GM21526 (cell line): Measurements from ENCODE around the gene SH3GL1.
"Not testable (repeated sequence)": the region's sequence is repeated elsewhere in the genome, so short reads cannot be mapped to it uniquely, and the experiment has no call there.

Experiments used
- ATAC-seq: cut with Tn5 transposase; IDR thresholded peaks from one replicate; pipeline ENCODE4 v1.9.1; 2021; ENCODE audit warnings: moderate library complexity; ENCODE audit not compliant: unreplicated experiment, low FRiP score

The SH3GL1 gene

GRCh38 chr19:4365341-4365740, 35.0 kb downstream of the SH3GL1 start:
- ATAC-seq: no peak

- ATAC-seq: no peak
Observed at GRCh38 chr19:4363571-4364304, 36.6 kb downstream of the SH3GL1 start.

GRCh38 chr19:4362831-4363545, 37.4 kb downstream of the SH3GL1 start:
- ATAC-seq: no peak

DNA sequence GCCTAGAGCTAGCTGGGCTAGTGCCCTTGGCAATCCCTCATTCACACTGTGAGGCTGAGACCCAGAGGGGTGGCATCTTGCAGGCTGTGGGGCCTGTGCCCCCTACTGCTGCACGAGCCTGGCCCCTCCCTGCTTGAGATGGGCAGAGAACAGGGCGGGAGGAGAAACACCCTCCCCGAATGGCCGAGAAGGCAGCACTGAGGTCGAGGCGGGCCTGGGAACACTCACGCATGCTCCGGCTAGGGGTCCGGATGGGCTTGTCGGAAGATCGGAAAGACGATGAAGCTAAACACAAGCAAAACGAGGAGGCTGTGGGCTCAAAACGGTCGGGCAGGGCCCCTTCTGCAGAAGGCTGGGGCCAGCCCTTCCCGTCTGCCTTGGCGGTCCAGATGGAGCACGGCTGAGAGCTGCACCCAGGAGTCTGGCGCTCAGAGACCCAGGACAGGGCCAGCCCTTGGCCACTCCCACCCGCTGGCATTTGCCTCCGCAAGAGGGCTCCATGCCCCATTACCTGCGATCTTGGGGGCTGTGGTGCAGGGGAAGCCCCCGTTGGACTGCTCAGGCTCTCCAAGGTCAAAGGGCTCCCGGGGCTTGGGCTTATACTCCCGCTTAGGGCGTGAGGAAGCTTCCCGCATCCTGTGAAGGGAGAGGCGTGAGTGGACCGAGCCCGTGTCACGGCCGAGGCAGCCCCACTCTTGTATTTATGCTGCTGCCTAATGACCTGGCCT, 38.1 kb downstream of the SH3GL1 start:
- no peak for ATAC-seq

DNA sequence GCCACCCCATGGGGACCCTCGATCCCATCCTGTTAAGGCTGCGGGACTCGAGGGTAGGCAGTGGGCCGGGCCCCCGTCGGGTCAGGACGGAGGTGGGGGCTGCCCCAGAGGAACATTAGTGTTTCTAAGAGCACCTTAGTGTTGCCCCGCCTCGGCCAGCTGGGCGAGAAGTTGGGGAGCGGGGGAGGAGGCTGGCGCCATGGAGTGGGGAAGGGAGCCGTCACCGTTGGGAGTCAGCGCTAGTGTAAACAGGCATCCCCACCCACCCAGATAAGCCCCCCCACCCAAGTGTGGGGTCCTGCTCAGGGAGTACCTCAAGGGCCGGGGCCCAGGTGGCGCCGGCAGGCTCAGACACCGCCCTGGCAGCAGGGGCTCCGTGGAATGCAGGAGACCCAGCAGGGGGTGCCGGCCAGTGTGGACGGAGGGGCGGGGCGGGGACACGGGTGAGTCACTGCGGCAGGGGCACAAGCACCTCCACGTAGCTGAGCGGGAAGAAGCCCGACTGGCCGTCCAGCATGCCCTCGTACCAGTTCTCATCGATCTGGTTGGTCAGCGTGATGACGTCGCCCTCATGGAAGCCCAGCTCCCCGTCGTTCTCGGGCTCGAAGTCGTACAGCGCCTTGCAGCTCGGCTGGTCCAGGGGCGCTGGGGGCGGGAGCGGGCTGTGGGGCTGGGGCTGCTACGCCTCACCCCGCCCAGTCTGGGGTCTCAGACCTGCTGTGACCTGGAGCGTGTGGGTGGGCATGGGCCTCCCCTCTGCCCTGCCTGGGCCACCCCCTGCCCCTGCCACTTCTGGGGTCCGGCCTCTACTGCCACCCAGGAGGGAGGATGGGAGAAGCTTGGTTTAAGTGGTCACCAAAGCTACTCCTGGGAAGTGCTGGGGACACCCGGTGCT, 38.9 kb downstream of the SH3GL1 start:
- ATAC-seq: no peak

GRCh38 chr19:4360641-4361151, 39.7 kb downstream of the SH3GL1 start:
- ATAC-seq: no peak

DNA sequence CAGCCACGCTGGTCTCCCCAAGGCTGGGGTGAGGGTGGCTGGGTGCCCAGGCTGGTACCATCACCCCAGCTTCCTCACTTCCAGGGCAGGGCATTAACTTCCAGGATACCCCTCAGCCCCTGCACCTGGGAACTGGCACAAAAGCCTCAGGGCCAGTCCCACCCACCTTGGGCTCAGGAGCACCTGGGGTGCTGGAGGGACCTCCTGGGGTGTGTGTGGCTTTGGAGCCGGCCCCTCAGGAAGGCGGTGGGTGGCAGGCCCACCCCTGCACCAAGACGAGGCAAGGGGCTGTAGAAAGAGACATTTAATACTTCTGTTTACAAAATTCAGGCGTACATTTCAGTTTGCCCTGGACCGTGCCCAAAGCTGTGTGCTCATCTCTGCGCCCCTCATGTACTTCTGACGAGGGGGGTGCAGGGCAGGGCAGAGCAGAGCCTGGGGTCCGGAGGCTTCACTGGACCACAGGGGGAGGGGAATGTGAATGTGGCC, 40.2 kb downstream of the SH3GL1 start:
- no peak for ATAC-seq

DNA sequence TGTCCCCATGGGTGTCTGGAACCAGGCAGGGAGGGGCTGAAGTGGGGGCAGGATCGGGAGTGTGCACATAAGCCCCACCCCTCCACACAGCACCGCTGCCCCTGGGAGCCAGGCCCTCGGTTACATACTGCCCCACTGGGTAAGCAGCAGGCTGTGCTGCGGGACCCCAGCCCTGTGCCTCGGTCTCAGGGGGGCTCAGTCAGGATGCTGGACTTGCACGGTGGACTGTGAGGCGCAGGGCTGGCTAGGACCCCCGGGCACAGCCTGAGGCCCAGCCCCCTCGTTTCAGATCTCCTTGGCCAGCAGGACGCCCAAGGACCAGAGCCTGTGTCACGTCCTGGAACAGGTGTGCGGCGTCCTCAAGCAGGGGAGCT, 40.7 kb downstream of the SH3GL1 start:
- ATAC-seq: no peak

GRCh38 chr19:4358709-4359626, 41.4 kb downstream of the SH3GL1 start:
- no peak for ATAC-seq

DNA sequence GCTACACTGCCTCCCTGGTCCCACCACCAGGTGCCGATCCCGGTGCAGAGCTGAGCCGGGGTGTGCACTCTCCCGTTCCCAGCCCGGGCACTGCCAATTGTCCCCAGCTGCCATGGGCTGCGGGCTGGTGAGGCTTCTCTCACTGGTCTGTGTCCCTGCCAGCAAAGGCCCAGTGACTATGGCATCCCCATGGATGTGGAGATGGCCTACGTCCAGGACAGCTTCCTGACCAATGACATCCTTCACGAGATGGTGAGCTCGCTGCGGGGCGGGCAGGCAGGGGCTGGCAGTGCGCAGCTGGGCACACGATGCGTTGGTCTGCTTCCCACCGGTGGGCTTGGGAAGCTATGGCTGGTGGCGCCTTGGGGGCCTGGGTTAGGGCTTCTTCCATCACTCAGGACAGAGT, 42.4 kb downstream of the SH3GL1 start:
- ATAC-seq: no peak

- no peak for ATAC-seq
Observed at GRCh38 chr19:4357095-4357797, 43.1 kb downstream of the SH3GL1 start.

DNA sequence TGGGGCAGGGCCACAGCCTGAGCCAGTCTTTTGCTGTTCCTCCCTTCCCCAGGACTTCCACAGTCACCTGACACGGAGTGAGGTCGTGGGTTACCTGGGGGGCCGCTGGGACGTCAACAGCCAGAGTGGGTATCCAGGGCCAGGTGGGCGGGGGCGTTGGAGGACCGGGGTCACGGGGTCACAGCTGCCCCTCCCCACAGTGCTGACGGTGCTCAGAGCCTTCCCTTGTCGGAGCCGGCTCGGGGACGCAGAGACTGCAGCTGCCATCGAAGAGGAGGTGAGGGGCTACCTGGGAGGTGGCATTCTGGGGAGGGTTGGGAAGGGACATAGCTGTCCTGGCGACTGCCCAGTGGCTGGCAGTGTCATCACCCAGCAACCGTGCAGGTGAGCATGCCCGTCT, 45.5 kb downstream of the SH3GL1 start:
- ATAC-seq: no peak

DNA sequence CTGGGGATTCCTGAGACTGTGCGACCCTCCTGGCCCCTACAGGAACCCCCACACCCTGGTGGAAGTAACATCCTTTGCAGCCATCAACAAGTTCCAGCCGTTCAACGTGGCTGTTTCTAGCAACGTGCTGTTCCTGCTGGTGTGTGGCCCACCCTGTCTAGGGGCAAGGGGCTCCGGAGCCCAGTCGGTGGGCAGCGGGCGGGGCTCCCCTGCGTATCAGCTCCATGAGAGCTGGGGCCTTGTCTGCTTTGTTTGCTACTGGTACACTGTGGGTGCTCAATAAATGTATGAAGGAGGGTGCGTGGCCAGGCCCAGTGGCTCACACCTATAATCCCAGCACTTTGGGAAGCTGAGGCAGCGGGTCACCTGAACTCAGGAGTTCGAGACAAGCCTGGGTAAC, 46.1 kb downstream of the SH3GL1 start:
- no peak for ATAC-seq

- ATAC-seq: no peak
Observed at GRCh38 chr19:4352701-4353121, 47.6 kb downstream of the SH3GL1 start.

DNA sequence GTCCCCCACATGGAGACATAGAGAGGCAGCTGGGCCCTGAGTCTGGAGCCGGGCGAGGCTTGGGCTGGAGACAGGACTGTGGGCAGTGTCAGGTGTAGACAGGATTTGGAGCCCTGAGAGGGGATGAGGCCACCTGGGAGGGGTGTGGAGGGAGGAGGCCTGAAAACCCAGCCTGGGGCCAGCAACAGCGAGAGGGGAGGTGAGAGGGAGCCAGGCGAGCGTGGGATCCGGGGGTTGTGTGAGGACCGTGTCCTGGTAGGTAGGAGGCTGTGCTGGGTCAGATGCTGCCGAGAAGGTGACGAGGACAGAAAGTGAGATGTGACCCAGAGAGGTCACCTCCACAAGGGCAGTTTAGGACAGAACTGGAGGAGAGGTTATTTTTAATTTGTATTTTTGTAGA, 49.6 kb downstream of the SH3GL1 start:
- no peak for ATAC-seq

GRCh38 chr19:4350111-4350510, 50.2 kb downstream of the SH3GL1 start:
- ATAC-seq: no peak

DNA sequence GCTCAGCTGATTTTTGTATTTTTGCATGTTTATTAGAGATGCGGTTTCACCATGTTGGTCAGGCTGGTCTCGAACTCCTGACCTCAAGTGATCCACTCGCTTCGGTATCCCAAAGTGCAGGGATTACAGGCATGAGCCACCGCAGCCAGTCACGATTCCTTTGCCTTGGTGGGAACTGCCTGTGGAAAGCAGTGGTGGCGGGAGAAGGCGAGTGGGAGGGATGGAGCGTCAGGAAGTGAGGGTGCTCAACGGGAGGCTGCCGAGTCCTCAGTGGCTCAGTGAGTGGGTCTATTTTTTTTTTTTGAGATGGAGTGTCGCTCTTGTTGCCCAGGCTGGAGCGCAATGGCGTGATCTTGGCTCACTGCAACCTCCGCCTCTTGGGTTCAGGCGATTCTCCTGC, 51.1 kb downstream of the SH3GL1 start:
- ATAC-seq: not testable (repeated sequence)

- ATAC-seq: no peak
Observed at GRCh38 chr19:4347521-4347920, 52.8 kb downstream of the SH3GL1 start.

DNA sequence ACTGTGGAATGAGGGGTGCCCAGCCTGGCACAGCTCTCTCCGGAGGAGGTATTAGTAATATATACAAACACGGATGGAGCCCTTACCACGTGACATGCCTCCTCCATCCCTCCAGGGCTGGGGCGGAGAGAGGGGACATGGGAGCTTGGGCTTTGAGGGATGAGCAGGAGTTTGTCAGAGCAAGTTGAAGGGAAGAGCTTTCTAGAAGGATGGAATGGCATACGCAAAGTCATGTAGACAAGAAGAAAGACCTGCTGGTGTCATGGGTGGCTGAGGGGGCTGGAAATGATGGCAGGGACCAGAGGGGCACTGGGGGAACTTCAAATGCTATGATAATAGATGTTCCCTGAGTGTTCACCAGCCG, 54.3 kb downstream of the SH3GL1 start:
- ATAC-seq: no peak
